ENCODE measurements around the gene CDKN2AIPNL. TPM values are rescaled to one million over a fixed set of nuclear protein-coding genes. Genes with fewer than 3 reads are reported as not detected.

The CDKN2AIPNL gene
- total and polyA plus RNA-seq, 2 of the 4 experiments (the other 2 are of a cell fraction) = 14.0 to 18.1 TPM

GRCh38 chr5:134370311-134370870 lies 41.3 kb downstream of the CDKN2AIPNL start (continued):
- no peak for TF ChIP-seq NFE2L2 (IDR thresholded peaks at IDR 0.05; ENCODE audit: low read depth, low read length)

- Histone ChIP-seq H3K9me1 (ENCODE audit: insufficient read depth, low read length) (peaks cover 4% of the 10 kb centered on the region; the same call in 1 of the 2 replicates), H3K18ac (ENCODE audit: low read depth, low read length) (no peak overlapping the region), H3K27me3 (ENCODE audit: control insufficient read depth, insufficient read depth, low read length) (no peaks in the 10 kb centered on the region), H4K5ac (ENCODE audit: low read depth, low read length) (no peak overlapping the region), H3K27ac (ENCODE audit: insufficient read depth, low read length) (no peak overlapping the region), H3K56ac (ENCODE audit: extremely low read depth, insufficient read depth, low read length) (no peak overlapping the region), H2AK9ac (replicated peaks; ENCODE audit: low read depth, low read length, poor library complexity) (no peak overlapping the region), H3K4me2 (ENCODE audit: low read depth, low read length) (no peak overlapping the region), H3K9ac (ENCODE audit: low read depth, low read length) (no peak overlapping the region), H3K23ac (ENCODE audit: low read depth, low read length) (no peak overlapping the region), H2BK15ac (ENCODE audit: low read depth, low read length) (no peak overlapping the region), H2BK120ac (ENCODE audit: low read depth, low read length) (no peak overlapping the region), H4K8ac (ENCODE audit: low read depth in 2 of 2, low read length in 2 of 2) (no peak overlapping the region), H4K20me1 (ENCODE audit: insufficient read depth, low read length) (no peaks in the 10 kb centered on the region; the same call in 1 of the 2 replicates), H2AK5ac (ENCODE audit: low read depth, low read length) (no peak overlapping the region), H3K4me1 (ENCODE audit: control insufficient read depth, insufficient read depth, low read length) (no peaks in the 10 kb centered on the region), H3K4ac (ENCODE audit: low read depth, low read length) (no peak overlapping the region), H2BK5ac (ENCODE audit: low read depth, low read length, poor library complexity, severe bottlenecking) (no peak overlapping the region), H3K14ac (replicated peaks; ENCODE audit: low read depth, low read length) (no peak overlapping the region), H2AFZ (replicated peaks; ENCODE audit: low read length, poor library complexity) (no peak overlapping the region), H4K91ac (ENCODE audit: insufficient read depth, low read depth, low read length) (no peak overlapping the region), H3K36me3 (ENCODE audit: control insufficient read depth, insufficient read depth, low read length) (0 out of 2 replicates have a peak, but pooled peaks cover 1% of the 10 kb centered on the region), H2BK20ac (ENCODE audit: low read depth, low read length) (no peak overlapping the region), H3K4me3 (ENCODE audit: insufficient read depth, low read depth, low read length) (no peak overlapping the region), H3K79me1 (ENCODE audit: low read depth in 1 of 2, low read length in 2 of 2) (peaks cover 24 to 32% of the 10 kb centered on the region in 2 experiments), H3K9me3 (ENCODE audit: control insufficient read depth, insufficient read depth, low read length) (no peaks in the 10 kb centered on the region)
- no peak for ATAC-seq (ENCODE audit: low read depth)
- ChIA-PET POLR2A (ENCODE audit: unreplicated experiment) (no interaction called here), CTCF (no interaction called here)
- 100% methylated on average over 1 of the region's 1 CpG; no CpG with 5 or more reads in 1 of the 2 experiments for WGBS, 2 experiments (ENCODE audit: extremely low coverage in 2 of 2, insufficient read length in 1 of 2)
- intact Hi-C loops (cut with micrococcal nuclease) = no loop called here
- no peak for DNase-seq
- in situ Hi-C loops (cut with MboI; ENCODE audit: low sequenced_read_pairs) = no loop called here
- BruUV-seq (replicated peaks) = no TSS peak
- dilution Hi-C loops (cut with HindIII; ENCODE audit: low sequenced_read_pairs, unreplicated experiment) = no loop called here
- TF ChIP-seq FOS (IDR thresholded peaks at IDR 0.05; ENCODE audit: low read depth, low read length) (no peak), MAZ (IDR thresholded peaks at IDR 0.05; ENCODE audit: borderline replicate concordance, low read depth, low read length) (no peak), MXI1 (IDR thresholded peaks at IDR 0.05; ENCODE audit: borderline replicate concordance, low read depth, low read length) (no peak), CTCF (conservative IDR thresholded peaks at IDR 0.05; ENCODE audit: low read depth, low read length) (no peak), NFE2L2 (IDR thresholded peaks at IDR 0.05; ENCODE audit: low read depth, low read length) (no peak), MAFK (IDR thresholded peaks at IDR 0.05; ENCODE audit: low read depth, low read length) (no peak), ELK1 (IDR thresholded peaks at IDR 0.05; ENCODE audit: borderline replicate concordance, low read depth, low read length) (no peak), POLR2A (IDR thresholded peaks at IDR 0.05; ENCODE audit: low read depth, low read length) (no peak), RFX5 (IDR thresholded peaks at IDR 0.05; ENCODE audit: low read depth, low read length) (no peak), SMC3 (IDR thresholded peaks at IDR 0.05; ENCODE audit: low read depth, low read length) (no peak), BHLHE40 (IDR thresholded peaks at IDR 0.05; ENCODE audit: low read depth, low read length) (no peak), CEBPB (IDR thresholded peaks at IDR 0.05; ENCODE audit: low read depth, low read length) (no peak), RAD21 (IDR thresholded peaks at IDR 0.05; ENCODE audit: low read length) (no peak), CHD1 (IDR thresholded peaks at IDR 0.05; ENCODE audit: low read depth, low read length) (no peak), RCOR1 (IDR thresholded peaks at IDR 0.05; ENCODE audit: insufficient replicate concordance, low read length) (no peak)
These were observed 46.1 kb downstream of the CDKN2AIPNL start for GRCh38 chr5:134365604-134366003.
